ENCODE results near the gene HK1.
A peak's percentile ranks its signal among the peaks of the same experiment; 100 is the strongest.
"Not testable (repeated sequence)": the region's sequence is repeated elsewhere in the genome, so short reads cannot be mapped to it uniquely, and the experiment has no call there.

The HK1 gene

DNA sequence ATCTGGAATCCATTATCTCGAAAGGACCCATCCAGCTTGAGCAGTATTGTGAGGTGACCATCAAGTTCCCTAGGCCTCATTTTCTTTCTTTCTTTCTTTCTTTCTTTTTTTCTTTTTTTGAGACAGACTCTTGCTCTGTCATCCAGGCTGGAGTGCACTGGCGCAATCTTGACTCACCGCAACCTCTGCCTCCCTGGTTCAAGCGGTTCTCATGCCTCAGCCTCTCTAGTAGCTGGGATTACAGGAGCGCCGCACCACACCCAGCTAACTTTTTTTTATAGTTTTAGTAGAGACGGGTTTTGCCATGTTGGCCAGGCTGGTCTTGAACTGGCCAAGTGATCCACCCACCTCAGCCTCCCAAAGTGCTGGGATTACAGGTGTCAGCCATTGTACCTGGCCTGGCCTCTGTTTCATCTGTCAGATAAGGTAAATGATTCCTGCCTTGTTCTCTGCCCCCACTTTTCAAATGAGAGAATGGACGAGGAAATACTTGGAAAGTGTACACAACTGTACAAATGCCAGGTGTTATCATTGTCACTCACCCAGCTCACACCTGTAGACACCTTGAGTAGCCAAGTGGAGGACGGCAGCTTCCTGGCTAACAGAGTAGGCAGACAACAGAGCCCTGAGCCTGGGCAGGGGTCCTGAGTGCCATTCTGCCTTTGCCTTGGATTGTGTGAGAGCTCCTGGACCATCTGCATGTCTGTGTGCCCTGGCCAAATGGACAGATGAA, 54.1 kb downstream of the HK1 start:
- CTCF ChIA-PET: no interaction called here
- no peaks in the 10 kb centered on the region for H3K27me3 Mint-ChIP-seq
- no peak overlapping the region for H3K4me3 Mint-ChIP-seq
- H3K9me3 Mint-ChIP-seq: no peaks in the 10 kb centered on the region
- DNase-seq: no peak
- H3K27ac Mint-ChIP-seq: peak overlapping the region; percentile 5
- H3K4me1 Mint-ChIP-seq: peaks cover 61% of the 10 kb centered on the region
- peaks cover 26% of the 10 kb centered on the region for H3K36me3 Mint-ChIP-seq

- H3K4me1 Mint-ChIP-seq: peaks cover 59% of the 10 kb centered on the region
Observed at GRCh38 chr10:69333205-69333604, 54.9 kb downstream of the HK1 start.

DNA sequence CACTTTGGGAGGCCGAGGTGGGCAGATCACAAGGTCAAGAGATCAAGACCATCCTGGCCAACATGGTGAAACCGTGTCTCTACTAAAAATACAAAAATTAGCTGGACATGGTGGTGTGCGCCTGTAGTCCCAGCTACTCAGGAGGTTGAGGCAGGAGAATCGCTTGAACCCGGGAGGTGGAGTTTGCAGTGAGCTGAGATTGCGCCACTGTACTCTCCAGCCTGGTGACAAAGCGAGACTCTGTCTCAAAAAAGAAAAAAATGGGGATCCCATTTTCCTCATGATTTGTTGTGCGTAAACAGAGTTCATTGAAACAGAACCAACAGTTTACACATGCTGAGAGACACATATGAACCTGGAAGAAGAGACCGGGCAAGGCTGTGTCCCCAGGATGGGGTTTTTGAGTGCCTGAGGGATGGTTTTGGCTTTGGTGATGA, 55.6 kb downstream of the HK1 start:
- H3K27me3 Mint-ChIP-seq, H3K9me3 Mint-ChIP-seq, DNase-seq, H3K27ac Mint-ChIP-seq, H3K4me3 Mint-ChIP-seq: not testable (repeated sequence)
- CTCF ChIA-PET: interaction anchor here (0.9 to 1.1 kb wide), 3 partner anchors 11 to 75 kb away, joined by 3 to 5 read pairs (median 3); no protein-coding TSS in a partner anchor
- Mint-ChIP-seq H3K4me1 (peaks cover 56% of the 10 kb centered on the region), H3K36me3 (peaks cover 29% of the 10 kb centered on the region)

More at GRCh38 chr10:69333205-69333604, 54.9 kb downstream of the HK1 start:
- Mint-ChIP-seq H3K36me3 (peaks cover 26% of the 10 kb centered on the region), H3K9me3 (no peaks in the 10 kb centered on the region), H3K4me3 (no peak overlapping the region), H3K27ac (no peak overlapping the region), H3K27me3 (no peaks in the 10 kb centered on the region)
- no peak for DNase-seq
- CTCF ChIA-PET: interaction anchor here (1.0 to 1.1 kb wide), 2 partner anchors 12 to 75 kb away, joined by 3 read pairs; no protein-coding TSS in a partner anchor

DNA sequence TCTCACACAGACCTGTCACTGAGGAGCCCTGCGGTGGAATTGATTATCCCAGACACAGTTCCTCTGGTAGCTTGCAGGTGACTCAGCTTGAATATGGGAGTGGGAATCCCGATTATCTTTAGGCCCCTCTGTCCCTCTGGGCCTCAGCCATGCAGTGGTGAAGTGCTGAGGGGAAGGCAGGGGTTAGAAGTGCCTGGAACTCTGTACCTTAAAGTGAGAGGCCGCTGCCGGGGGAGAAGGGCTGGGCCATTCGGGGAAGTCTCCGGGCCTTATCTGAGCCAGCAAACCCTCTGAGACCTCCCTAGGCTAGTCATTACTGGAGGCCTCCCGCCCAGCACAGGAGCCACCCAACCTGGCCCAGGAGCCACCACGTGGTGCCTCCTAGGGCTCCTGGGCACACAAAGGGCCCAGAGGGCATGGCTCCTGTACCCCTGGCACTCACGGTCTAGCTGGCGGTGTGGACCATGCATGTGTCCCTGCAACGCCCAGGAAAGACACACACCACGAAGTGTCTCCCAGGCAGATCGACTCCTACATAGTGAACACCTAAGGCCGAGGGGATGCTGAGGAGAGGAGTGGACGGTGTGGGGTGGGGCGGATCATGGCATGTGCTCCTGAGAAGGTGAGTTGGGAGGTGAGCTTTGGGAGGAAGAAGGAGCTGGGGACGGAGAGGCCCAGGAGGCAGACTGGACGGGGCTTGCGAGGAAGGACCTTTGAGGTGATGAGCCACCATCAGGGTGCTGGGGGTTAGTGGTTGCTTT, 56.2 kb downstream of the HK1 start:
- Mint-ChIP-seq H3K27ac (peak overlapping the region; percentile 78), H3K27me3 (no peaks in the 10 kb centered on the region), H3K9me3 (no peaks in the 10 kb centered on the region), H3K4me3 (peak overlapping the region; percentile 21), H3K4me1 (peaks cover 57% of the 10 kb centered on the region), H3K36me3 (peaks cover 26% of the 10 kb centered on the region)
- DNase-seq: no peak
- CTCF ChIA-PET: interaction anchor here (0.9 to 1.0 kb wide), 2 partner anchors 11 to 15 kb away, joined by 3 to 5 read pairs; no protein-coding TSS in a partner anchor

DNA sequence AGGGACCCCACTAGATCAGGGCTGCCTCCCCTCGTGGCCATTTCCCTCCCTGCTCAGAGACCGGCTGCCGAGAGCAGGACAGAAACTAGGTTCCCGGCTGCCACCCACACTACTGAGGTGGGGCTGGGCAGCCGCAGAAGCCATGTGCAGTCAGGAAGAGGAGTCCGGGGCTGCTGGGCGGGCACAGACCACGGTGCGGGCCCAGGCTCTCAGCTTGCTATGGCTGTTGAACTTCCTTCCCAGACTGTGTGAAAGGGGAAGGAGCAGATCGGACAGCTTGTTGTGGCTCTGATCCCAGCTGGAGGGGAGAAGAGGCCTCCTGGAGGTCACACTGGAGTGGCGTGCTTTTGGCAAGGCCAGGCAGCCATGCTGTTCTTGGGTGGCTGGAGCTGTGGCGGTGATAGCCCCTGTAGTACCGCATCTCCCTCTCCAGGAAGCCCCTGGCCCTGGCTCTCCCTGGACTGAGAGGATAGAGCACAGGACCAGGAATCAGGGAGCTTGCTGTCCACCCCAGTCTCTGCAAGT, 56.8 kb downstream of the HK1 start:
- CTCF ChIA-PET: no interaction called here
- peak overlapping the region; percentile 78 for H3K27ac Mint-ChIP-seq
- peak overlapping the region; percentile 35 for H3K4me3 Mint-ChIP-seq
- H3K36me3 Mint-ChIP-seq: peaks cover 21% of the 10 kb centered on the region
- peaks cover 58% of the 10 kb centered on the region for H3K4me1 Mint-ChIP-seq
- H3K27me3 Mint-ChIP-seq: no peaks in the 10 kb centered on the region
- DNase-seq: peak; percentile 46
- H3K9me3 Mint-ChIP-seq: no peaks in the 10 kb centered on the region

DNA sequence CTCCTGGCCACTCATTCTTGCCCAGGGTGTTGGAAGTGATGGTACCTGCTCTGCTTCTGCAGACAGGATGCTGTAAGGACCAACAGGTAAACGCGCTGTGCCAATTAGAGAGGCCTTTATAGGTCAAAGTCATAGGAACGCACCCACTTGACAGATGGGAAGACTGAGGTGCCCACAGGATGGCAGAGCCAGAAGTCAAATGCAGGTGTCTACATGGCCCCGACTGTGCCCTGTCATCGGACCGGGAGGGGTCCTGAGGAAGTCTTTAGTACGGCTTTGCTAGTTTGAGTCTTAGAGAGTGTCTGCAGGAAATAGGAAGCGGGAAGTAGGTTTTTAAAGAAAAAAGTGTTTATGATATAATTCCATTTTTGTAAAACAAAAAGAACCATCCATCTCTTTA, 57.3 kb downstream of the HK1 start:
- CTCF ChIA-PET: no interaction called here
- Mint-ChIP-seq H3K27ac (no peak overlapping the region), H3K36me3 (peaks cover 20% of the 10 kb centered on the region), H3K27me3 (no peaks in the 10 kb centered on the region), H3K4me3 (no peak overlapping the region), H3K9me3 (no peaks in the 10 kb centered on the region), H3K4me1 (peaks cover 58% of the 10 kb centered on the region)
- DNase-seq: no peak

DNA sequence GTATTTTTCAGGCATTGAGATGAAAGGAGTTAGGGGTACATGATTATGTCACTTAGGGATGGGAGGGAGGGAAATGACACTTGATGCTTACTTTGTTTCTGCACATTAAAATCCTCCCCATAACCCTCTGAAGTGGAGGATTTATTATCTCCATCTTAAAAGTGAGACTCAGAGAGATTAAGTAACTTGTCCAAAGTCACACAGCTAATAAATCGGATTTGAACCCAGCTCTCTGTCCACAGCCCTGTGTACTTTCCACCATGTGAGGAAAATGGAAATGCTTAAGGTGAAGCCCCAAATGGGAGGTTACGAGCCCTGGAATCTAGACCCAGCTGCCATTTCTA, 58.6 kb downstream of the HK1 start:
- Mint-ChIP-seq H3K27me3 (no peaks in the 10 kb centered on the region), H3K4me1 (peaks cover 65% of the 10 kb centered on the region), H3K9me3 (no peaks in the 10 kb centered on the region), H3K27ac (no peak overlapping the region), H3K36me3 (peaks cover 23% of the 10 kb centered on the region), H3K4me3 (no peak overlapping the region)
- no peak for DNase-seq
- CTCF ChIA-PET: no interaction called here

GRCh38 chr10:69337296-69338132, 59.2 kb downstream of the HK1 start:
- Mint-ChIP-seq H3K4me3 (no peak overlapping the region), H3K27me3 (no peaks in the 10 kb centered on the region), H3K27ac (no peak overlapping the region), H3K4me1 (peaks cover 67% of the 10 kb centered on the region), H3K36me3 (peaks cover 24% of the 10 kb centered on the region), H3K9me3 (no peaks in the 10 kb centered on the region)
- no peak for DNase-seq
- CTCF ChIA-PET: no interaction called here

DNA sequence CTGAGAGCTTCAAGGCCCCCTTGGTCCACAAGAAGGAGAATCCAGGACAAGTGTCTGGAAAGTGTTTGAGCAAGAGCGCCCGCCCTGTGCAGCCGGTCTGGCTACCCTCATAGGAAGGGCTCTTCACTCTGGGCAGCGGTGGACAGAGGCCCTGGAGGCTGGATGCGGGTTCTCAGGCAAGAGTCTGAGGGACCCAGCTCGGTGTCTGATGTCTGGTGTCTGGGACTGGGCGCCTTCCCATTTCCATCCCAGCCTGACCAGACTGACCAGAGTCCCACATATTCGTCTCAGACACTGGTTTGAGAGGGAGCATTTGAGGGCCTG, 59.8 kb downstream of the HK1 start:
- H3K4me1 Mint-ChIP-seq: peaks cover 69% of the 10 kb centered on the region
- CTCF ChIA-PET: no interaction called here
- H3K4me3 Mint-ChIP-seq: no peak overlapping the region
- H3K27ac Mint-ChIP-seq: no peak overlapping the region
- H3K36me3 Mint-ChIP-seq: peaks cover 23% of the 10 kb centered on the region
- DNase-seq: no peak
- no peaks in the 10 kb centered on the region for H3K9me3 Mint-ChIP-seq
- no peaks in the 10 kb centered on the region for H3K27me3 Mint-ChIP-seq

GRCh38 chr10:69338547-69339450, 60.5 kb downstream of the HK1 start:
- peak overlapping the region; percentile 19 for H3K27ac Mint-ChIP-seq
- no peak for DNase-seq
- H3K4me3 Mint-ChIP-seq: no peak overlapping the region
- peaks cover 29% of the 10 kb centered on the region for H3K36me3 Mint-ChIP-seq
- no peaks in the 10 kb centered on the region for H3K9me3 Mint-ChIP-seq
- no peaks in the 10 kb centered on the region for H3K27me3 Mint-ChIP-seq
- CTCF ChIA-PET: no interaction called here
- H3K4me1 Mint-ChIP-seq: peaks cover 73% of the 10 kb centered on the region

DNA sequence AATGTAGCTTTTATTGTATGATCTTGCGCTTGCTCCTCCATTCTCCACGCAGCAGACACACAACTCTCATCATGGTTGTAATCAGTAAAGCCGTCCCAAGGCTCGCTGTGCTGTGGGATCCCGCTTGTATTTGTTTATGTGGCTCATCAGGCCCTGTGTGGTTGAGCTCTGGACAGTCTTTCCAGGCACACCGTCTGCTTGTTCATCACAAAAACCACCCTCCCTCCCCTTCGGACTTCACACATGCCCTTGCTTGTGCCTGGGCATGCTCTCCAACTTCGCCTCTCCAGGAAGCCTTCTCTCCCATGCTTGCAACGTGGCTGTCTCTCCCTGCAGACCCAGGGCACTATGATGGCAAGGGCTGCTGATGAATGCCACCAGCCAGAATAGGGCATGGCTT, 62.4 kb downstream of the HK1 start:
- CTCF ChIA-PET: interaction anchor here (0.7 to 1.3 kb wide), 2 partner anchors 13 to 108 kb away, joined by 3 to 5 read pairs; no protein-coding TSS in a partner anchor
- no peaks in the 10 kb centered on the region for H3K27me3 Mint-ChIP-seq
- peaks cover 46% of the 10 kb centered on the region for H3K36me3 Mint-ChIP-seq
- no peaks in the 10 kb centered on the region for H3K9me3 Mint-ChIP-seq
- H3K4me1 Mint-ChIP-seq: peaks cover 74% of the 10 kb centered on the region
- no peak overlapping the region for H3K27ac Mint-ChIP-seq
- H3K4me3 Mint-ChIP-seq: no peak overlapping the region
- DNase-seq: no peak

DNA sequence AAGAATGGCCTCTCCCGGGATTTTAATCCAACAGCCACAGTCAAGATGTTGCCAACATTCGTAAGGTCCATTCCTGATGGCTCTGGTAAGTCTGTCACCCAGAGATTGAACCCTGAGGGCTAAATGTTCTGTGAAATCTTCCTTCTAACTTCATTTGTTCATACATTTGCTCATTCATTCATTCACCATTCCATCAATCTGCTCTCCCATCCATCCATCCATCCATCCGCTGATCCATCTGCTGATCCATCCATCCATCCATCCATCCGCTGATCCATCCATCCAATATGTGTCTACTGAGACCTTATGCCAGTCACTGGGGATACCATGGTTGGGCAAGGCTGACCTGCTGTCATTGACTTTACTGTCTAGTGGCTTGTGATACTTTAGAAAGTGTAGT, 65.6 kb downstream of the HK1 start:
- Mint-ChIP-seq H3K4me3 (peak overlapping the region; percentile 58), H3K4me1 (peaks cover 85% of the 10 kb centered on the region), H3K36me3 (peaks cover 65% of the 10 kb centered on the region), H3K9me3 (no peaks in the 10 kb centered on the region), H3K27ac (peak overlapping the region; percentile 95), H3K27me3 (no peaks in the 10 kb centered on the region)
- no peak for DNase-seq
- CTCF ChIA-PET: interaction anchor here (1.2 kb wide), 1 partner anchor 25 kb away, joined by 3 read pairs; no protein-coding TSS in a partner anchor

DNA sequence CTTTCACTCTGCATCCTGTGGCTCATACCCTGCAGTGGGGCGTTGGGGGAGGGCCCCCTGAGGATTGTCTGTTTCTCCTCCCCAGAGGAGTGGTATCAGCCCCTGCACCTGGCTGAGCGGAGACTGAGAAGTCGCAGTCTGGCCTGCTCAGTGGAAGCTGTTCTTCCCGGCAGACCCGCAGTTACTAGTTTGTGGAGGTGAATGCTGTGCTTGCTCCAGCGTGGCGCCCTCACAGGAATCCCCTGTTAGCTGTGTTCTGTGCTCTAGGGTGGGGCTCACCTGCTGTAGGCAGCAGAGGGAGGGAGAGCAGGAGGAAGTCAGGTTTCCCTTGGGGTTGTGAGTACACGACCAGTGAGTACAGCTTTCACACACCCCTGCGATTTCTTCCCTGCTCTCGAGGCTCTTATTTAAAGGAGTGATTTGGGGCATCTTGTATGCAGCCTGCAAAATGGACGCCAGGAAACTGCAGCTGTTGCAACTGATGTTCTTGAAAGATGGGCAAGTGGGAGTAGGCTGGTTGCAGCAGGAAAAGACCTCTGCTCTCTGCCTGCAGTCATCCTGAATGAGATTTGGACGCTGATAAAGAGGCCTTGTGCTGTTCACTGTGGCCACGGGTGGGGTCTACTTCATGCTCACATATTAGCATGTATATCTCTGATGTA, 66.4 kb downstream of the HK1 start:
- no peaks in the 10 kb centered on the region for H3K27me3 Mint-ChIP-seq
- H3K4me1 Mint-ChIP-seq: peaks cover 87% of the 10 kb centered on the region
- H3K9me3 Mint-ChIP-seq: no peaks in the 10 kb centered on the region
- DNase-seq: peak; percentile 56
- peak overlapping the region; percentile 95 for H3K27ac Mint-ChIP-seq
- H3K36me3 Mint-ChIP-seq: peaks cover 72% of the 10 kb centered on the region
- CTCF ChIA-PET: interaction anchor here (0.9 to 1.4 kb wide), 4 partner anchors 10 to 45 kb away, joined by 3 to 6 read pairs (median 3); no protein-coding TSS in a partner anchor
- peak overlapping the region; percentile 58 for H3K4me3 Mint-ChIP-seq
